ENCODE data around the gene MRC2. TPM values are rescaled to one million over a fixed set of nuclear protein-coding genes. Genes with fewer than 3 reads are reported as not detected.
A peak's percentile ranks its signal among the peaks of the same experiment; 100 is the strongest.

MRC2 gene
- polyA plus RNA-seq, 2 of the 4 experiments (the other 2 are of a cell fraction) = 20.2 to 57.3 TPM

DNA sequence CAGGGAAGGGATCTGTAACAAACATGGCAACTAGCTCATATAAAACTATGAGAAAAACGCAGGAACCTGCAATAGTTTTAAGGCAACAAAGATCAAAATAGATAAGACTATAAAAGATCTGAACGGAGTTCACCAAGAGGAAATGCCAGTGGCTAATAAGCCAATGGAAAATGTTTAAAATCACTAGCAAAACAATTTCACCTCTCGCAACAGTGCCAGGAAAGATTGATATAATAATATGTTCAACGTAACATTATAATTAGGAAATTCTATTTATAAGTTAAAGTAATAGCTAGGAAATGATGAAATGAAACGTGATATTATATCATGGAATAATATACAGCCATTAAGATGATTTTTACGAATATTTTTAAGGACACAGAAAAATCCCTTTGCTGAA is 16.0 kb downstream of the MRC2 start:
- Histone ChIP-seq H3K4me2 (no peak overlapping the region), H3K4me3 (no peak overlapping the region), H3K27ac (no peak overlapping the region), H3K9me3 (no peaks in the 10 kb centered on the region), H3K4me1 (no peaks in the 10 kb centered on the region)
- DNase-seq (ENCODE audit: low read depth in 1 of 2, low spot score in 1 of 2) (no peak), ATAC-seq (no peak), FAIRE-seq (no peak)
- ChIA-PET CTCF (interaction anchor here (0.6 to 2.2 kb wide), 3 partner anchors 12 to 663 kb away, joined by 4 to 8 read pairs (median 6); no protein-coding TSS in a partner anchor), POLR2A (interaction anchor here (0.8 kb wide), 1 partner anchor 763 kb away, joined by 3 read pairs; no protein-coding TSS in a partner anchor)
- TF ChIP-seq KDM1A (IDR thresholded peaks at IDR 0.05; ENCODE audit: low read depth) (no peak), JUNB (IDR thresholded peaks at IDR 0.05) (no peak), RFX5 (IDR thresholded peaks at IDR 0.05) (no peak), EHF (CRISPR knock-in tag; IDR thresholded peaks at IDR 0.05) (no peak), HOXB5 (CRISPR knock-in tag; IDR thresholded peaks at IDR 0.05) (no peak), CEBPB (IDR thresholded peaks at IDR 0.05) (no peak), CHD2 (IDR thresholded peaks at IDR 0.05; ENCODE audit: low read length, partially characterized antibody) (no peak), POLR2AphosphoS2 (conservative IDR thresholded peaks at IDR 0.05; ENCODE audit: low read length) (no peak)
- TF ChIP-seq, protein P1, sequence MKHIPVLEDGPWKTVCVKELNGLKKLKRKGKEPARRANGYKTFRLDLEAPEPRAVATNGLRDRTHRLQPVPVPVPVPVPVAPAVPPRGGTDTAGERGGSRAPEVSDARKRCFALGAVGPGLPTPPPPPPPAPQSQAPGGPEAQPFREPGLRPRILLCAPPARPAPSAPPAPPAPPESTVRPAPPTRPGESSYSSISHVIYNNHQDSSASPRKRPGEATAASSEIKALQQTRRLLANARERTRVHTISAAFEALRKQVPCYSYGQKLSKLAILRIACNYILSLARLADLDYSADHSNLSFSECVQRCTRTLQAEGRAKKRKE (CRISPR knock-in tag; IDR thresholded peaks at IDR 0.05; ENCODE audit: low read depth) = no peak
- 83% methylated on average over 6 of the region's 6 CpGs for WGBS (ENCODE audit: missing lambda C conversion rate)

DNA sequence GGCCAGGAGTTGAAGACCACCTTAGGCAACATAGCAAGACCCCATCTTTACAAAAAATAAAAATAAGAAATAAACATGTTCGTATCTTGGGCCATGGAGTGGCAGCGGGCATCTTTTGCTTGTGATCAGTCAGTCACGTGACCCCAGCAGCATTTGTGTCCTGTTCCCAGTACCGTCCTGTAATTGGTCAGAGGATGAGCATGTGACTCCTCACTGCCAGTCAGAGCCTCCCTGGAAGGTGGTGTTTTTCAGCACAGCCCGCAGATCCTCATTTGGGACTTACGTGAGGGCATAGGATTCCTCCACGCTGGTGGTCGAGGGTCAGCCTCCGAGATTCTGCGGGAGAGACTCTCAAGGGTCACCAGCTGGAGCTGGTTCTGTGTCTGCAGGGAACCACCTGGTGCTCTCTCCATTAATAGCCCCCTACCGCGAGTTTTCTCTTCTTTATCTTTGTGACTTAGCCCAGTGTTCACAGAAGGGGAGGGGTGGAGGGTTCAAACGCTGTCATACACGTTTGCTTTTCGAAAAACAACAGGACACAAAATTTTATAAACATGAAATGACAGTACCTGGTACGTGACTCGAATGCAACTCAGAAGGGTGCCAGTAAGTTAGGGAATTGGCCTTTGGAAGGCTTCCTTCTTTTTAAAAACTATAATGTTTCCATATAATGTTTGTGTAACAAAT is 17.2 kb downstream of the MRC2 start:
- no peak overlapping the region for H3K4me2 ChIP-seq
- ChIA-PET POLR2A (no interaction called here), CTCF (interaction anchor here (1.5 kb wide), 1 partner anchor 11 kb away, joined by 8 read pairs; no protein-coding TSS in a partner anchor)
- WGBS (ENCODE audit: missing lambda C conversion rate) = 93% methylated on average over 17 of the region's 17 CpGs
- no peaks in the 10 kb centered on the region for H3K4me1 ChIP-seq
- no peak overlapping the region for H3K4me3 ChIP-seq
- ATAC-seq (peak; percentile 67 to 72; a peak in 3 of 6 replicates), DNase-seq (ENCODE audit: low read depth in 1 of 2, low spot score in 1 of 2) (peak in 1 of 2 experiments; percentile 44), FAIRE-seq (no peak)
- no peaks in the 10 kb centered on the region for H3K9me3 ChIP-seq
- TF ChIP-seq, protein P2, sequence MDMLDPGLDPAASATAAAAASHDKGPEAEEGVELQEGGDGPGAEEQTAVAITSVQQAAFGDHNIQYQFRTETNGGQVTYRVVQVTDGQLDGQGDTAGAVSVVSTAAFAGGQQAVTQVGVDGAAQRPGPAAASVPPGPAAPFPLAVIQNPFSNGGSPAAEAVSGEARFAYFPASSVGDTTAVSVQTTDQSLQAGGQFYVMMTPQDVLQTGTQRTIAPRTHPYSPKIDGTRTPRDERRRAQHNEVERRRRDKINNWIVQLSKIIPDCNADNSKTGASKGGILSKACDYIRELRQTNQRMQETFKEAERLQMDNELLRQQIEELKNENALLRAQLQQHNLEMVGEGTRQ (IDR thresholded peaks at IDR 0.05) = peak; percentile 85
- no peak for TF ChIP-seq BHLHE40 (IDR thresholded peaks at IDR 0.05; ENCODE audit: low read depth, low read length)
- H3K27ac ChIP-seq = no peak overlapping the region

DNA sequence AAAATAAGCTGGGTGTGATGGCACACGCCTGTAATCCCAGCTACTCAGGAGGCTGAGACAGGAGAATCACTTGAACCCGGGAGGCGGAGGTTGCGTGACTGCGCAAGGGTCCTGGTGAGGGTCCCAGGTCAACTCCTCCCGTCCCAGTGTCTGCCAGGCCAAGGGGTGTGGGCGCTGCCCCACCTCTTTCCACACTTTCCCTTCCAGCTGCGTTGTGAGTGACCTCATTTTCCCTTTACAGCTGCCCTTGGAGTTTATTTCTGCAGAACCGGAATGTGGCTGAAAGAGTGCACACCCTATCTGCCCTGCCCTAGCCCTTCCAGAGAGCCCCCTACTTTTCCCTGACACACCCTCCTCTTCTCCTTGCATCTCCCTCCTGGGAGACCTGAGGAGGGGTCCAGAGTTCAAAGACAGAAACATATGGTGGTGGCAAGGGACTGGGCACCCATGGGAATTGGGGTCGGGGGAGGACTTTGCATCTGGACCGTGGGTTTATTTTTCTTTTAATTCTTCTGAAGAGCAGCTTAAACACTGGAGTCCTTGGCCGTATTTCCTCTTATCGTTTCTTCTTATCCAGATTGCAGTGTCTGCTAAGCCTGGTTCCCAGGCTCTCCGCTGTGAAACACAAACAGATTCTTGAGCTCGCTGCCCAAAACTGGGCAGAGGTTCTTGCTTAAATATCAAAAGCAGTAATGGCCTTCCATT is 20.9 kb downstream of the MRC2 start:
- no peak overlapping the region for H3K4me3 ChIP-seq
- H3K4me2 ChIP-seq = no peak overlapping the region
- ChIA-PET POLR2A (no interaction called here), CTCF (interaction anchor here (1.0 to 2.4 kb wide), 6 partner anchors 11 to 227 kb away, joined by 3 to 8 read pairs (median 4); no protein-coding TSS in a partner anchor)
- WGBS (ENCODE audit: missing lambda C conversion rate) = 86% methylated on average over 15 of the region's 15 CpGs
- ATAC-seq = no peak
- no peak for TF ChIP-seq EP300 (IDR thresholded peaks at IDR 0.05)
- no peak for TF ChIP-seq TFCP2L1 (CRISPR knock-in tag; IDR thresholded peaks at IDR 0.05)
- TF ChIP-seq, protein P3, sequence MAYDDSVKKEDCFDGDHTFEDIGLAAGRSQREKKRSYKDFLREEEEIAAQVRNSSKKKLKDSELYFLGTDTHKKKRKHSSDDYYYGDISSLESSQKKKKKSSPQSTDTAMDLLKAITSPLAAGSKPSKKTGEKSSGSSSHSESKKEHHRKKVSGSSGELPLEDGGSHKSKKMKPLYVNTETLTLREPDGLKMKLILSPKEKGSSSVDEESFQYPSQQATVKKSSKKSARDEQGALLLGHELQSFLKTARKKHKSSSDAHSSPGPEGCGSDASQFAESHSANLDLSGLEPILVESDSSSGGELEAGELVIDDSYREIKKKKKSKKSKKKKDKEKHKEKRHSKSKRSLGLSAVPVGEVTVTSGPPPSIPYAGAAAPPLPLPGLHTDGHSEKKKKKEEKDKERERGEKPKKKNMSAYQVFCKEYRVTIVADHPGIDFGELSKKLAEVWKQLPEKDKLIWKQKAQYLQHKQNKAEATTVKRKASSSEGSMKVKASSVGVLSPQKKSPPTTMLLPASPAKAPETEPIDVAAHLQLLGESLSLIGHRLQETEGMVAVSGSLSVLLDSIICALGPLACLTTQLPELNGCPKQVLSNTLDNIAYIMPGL (CRISPR knock-in tag; IDR thresholded peaks at IDR 0.05; ENCODE audit: borderline replicate concordance) = no peak
- no peak for TF ChIP-seq CHD2 (IDR thresholded peaks at IDR 0.05; ENCODE audit: low read length, partially characterized antibody)
- no peak for TF ChIP-seq HDAC2 (IDR thresholded peaks at IDR 0.05)
- TF ChIP-seq GATA3 (IDR thresholded peaks at IDR 0.05; ENCODE audit: borderline replicate concordance) = no peak
- no peak for TF ChIP-seq KDM5A (IDR thresholded peaks at IDR 0.05)
- no peak for TF ChIP-seq POLR2A (IDR thresholded peaks at IDR 0.05; ENCODE audit: low read length)
- TF ChIP-seq NPAS2 (CRISPR knock-in tag; IDR thresholded peaks at IDR 0.05; ENCODE audit: borderline replicate concordance) = no peak
- no peak overlapping the region for H3K27ac ChIP-seq
- no peaks in the 10 kb centered on the region for H3K9me3 ChIP-seq
- DNase-seq (ENCODE audit: low read depth in 1 of 2, low spot score in 1 of 2) = no peak
- FAIRE-seq = no peak
- peaks cover 9% of the 10 kb centered on the region for H3K4me1 ChIP-seq

Data from A549 (cell line).